Lower leg skin (tissue), 3 donors: Measurements from ENCODE around the gene MED25.

Source experiments
- POLR2A ChIP-seq, 2 donors: fragments of 450-650 bp; IDR thresholded peaks; one replicate each; pipeline ENCODE4 v1.6.1; 2016 to 2017; ENCODE audit warnings: antibody characterized with exemption in 2 of 2, mild to moderate bottlenecking in 1 of 2, moderate library complexity in 1 of 2
- TF ChIP-seq, protein P1 (sequence below), 3 donors: fragments of 450-650 bp; IDR thresholded peaks; one replicate each; pipeline ENCODE4 v1.5.1; 2016; ENCODE audit warnings: antibody characterized with exemption in 3 of 3, mild to moderate bottlenecking in 3 of 3, moderate library complexity in 2 of 3

DNA sequence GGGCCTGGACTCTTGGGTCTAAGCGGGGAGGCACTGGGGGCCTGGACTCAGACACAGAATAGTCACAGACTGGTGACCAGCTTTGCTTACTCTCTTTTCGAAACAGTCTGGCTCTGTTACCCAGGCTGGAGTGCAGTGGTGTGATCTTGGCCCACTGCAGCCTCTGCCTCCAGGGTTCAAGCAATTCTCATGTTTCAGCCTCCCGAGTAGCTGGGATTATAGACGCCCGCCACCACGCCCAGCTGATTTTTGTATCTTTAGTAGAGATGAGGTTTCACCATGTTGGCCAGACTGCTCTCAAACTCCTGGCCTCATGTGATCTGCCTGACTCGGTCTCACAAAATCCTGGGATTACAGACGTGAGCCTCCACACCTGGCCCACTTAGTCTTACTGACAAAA, 11.1 kb downstream of the MED25 start:
- TF ChIP-seq, protein P1, sequence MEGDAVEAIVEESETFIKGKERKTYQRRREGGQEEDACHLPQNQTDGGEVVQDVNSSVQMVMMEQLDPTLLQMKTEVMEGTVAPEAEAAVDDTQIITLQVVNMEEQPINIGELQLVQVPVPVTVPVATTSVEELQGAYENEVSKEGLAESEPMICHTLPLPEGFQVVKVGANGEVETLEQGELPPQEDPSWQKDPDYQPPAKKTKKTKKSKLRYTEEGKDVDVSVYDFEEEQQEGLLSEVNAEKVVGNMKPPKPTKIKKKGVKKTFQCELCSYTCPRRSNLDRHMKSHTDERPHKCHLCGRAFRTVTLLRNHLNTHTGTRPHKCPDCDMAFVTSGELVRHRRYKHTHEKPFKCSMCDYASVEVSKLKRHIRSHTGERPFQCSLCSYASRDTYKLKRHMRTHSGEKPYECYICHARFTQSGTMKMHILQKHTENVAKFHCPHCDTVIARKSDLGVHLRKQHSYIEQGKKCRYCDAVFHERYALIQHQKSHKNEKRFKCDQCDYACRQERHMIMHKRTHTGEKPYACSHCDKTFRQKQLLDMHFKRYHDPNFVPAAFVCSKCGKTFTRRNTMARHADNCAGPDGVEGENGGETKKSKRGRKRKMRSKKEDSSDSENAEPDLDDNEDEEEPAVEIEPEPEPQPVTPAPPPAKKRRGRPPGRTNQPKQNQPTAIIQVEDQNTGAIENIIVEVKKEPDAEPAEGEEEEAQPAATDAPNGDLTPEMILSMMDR (IDR thresholded peaks at IDR 0.05), result no peak
- no peak for TF ChIP-seq POLR2A (IDR thresholded peaks at IDR 0.05)
